ENCODE data around the gene COL5A2. TPM values are rescaled to one million over a fixed set of nuclear protein-coding genes. Genes with fewer than 3 reads are reported as not detected.

Gene COL5A2
- total RNA-seq (10 to 100 TPM in 5 of 9 donors, 1 to 10 TPM in 4; 7.2 to 61.1 (median 12.4) TPM), polyA plus RNA-seq (10 to 100 TPM in 1 of 2 donors, 1 to 10 TPM in 1; 4.4 to 22.0 TPM)
- long read RNA-seq, donor 1, full-length matches to known transcripts = 1 of 5 reads
- long read RNA-seq, donor 1, partial matches to known transcripts = 4 of 5 reads
- long read RNA-seq, donor 1, other reads (novel, unspliced or antisense) = 0 of 5 reads
- long read RNA-seq, donor 2, full-length matches to known transcripts = 3 of 8 reads
- long read RNA-seq, donor 2, partial matches to known transcripts = 5 of 8 reads
- long read RNA-seq, donor 2, other reads (novel, unspliced or antisense) = 0 of 8 reads
- long read RNA-seq, donor 3, full-length matches to known transcripts = 8 of 20 reads
- long read RNA-seq, donor 3, partial matches to known transcripts = 11 of 20 reads
- long read RNA-seq, donor 3, other reads (novel, unspliced or antisense) = 1 of 20 reads

GRCh38 chr2:189179570-189179950 lies at the start of gene COL5A2:
Gene COL5A2 (minus strand): TSS chr2:189179761. CDS start chr2:189179604, 157 bp downstream.
- Histone ChIP-seq H3K9me3 (peaks cover 0 to 8% (median 0%) of the 10 kb centered on the region in 12 donors), H3K27me3 (no peaks in the 10 kb centered on the region), H3K4me1 (peaks cover 0 to 6% (median 0%) of the 10 kb centered on the region in 12 donors), H3K27ac (peak within 1 kb of the TSS; percentile 48 to 83 (median 72)), H3K4me3 (peak within 1 kb of the TSS; percentile 5 to 75 (median 54)), H3K36me3 (no peaks in the 10 kb centered on the region)
- peak; percentile 56 to 89 (median 89) for ATAC-seq
- intact Hi-C loops (cut with DNase I) = loop anchor here in 3 of 10 donors (5.0 to 10.0 kb wide), 3 partner anchors 62 to 105 kb away; no protein-coding TSS in a partner anchor
- 13 to 19% (median 15%) methylated on average over 6 of the region's 6 CpGs for WGBS, 4 donors
- TF ChIP-seq, protein P1, sequence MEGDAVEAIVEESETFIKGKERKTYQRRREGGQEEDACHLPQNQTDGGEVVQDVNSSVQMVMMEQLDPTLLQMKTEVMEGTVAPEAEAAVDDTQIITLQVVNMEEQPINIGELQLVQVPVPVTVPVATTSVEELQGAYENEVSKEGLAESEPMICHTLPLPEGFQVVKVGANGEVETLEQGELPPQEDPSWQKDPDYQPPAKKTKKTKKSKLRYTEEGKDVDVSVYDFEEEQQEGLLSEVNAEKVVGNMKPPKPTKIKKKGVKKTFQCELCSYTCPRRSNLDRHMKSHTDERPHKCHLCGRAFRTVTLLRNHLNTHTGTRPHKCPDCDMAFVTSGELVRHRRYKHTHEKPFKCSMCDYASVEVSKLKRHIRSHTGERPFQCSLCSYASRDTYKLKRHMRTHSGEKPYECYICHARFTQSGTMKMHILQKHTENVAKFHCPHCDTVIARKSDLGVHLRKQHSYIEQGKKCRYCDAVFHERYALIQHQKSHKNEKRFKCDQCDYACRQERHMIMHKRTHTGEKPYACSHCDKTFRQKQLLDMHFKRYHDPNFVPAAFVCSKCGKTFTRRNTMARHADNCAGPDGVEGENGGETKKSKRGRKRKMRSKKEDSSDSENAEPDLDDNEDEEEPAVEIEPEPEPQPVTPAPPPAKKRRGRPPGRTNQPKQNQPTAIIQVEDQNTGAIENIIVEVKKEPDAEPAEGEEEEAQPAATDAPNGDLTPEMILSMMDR (IDR thresholded peaks at IDR 0.05) = no peak
- TF ChIP-seq POLR2A (IDR thresholded peaks at IDR 0.05) = peak in 1 of 2 donors; percentile 27
- DNase-seq = peak; percentile 29 to 61 (median 37)

- Histone ChIP-seq H3K9me3 (no peaks in the 10 kb centered on the region), H3K4me1 (peaks cover 0 to 10% (median 0%) of the 10 kb centered on the region in 12 donors), H3K27me3 (no peaks in the 10 kb centered on the region), H3K4me3 (no peak overlapping the region), H3K27ac (no peak overlapping the region), H3K36me3 (no peaks in the 10 kb centered on the region)
- intact Hi-C loops (cut with DNase I) = no loop called here
- ATAC-seq = no peak
- WGBS, 4 donors = 97 to 100% (median 99%) methylated on average over 1 of the region's 1 CpG
- TF ChIP-seq, protein P1 (IDR thresholded peaks at IDR 0.05) = no peak
- TF ChIP-seq POLR2A (IDR thresholded peaks at IDR 0.05) = no peak
- DNase-seq = no peak
These were observed 46.5 kb upstream of the COL5A2 start for GRCh38 chr2:189226017-189226416.

- no peak overlapping the region for H3K4me3 ChIP-seq
- H3K4me1 ChIP-seq = peaks cover 0 to 10% (median 0%) of the 10 kb centered on the region in 12 donors
- H3K27ac ChIP-seq = no peak overlapping the region
- intact Hi-C loops (cut with DNase I) = no loop called here
- H3K36me3 ChIP-seq = no peaks in the 10 kb centered on the region
- WGBS, 4 donors = 74 to 85% (median 83%) methylated on average over 2 of the region's 2 CpGs
- H3K9me3 ChIP-seq = no peaks in the 10 kb centered on the region
- DNase-seq = no peak
- no peak for ATAC-seq
- TF ChIP-seq, protein P1 (IDR thresholded peaks at IDR 0.05) = no peak
- no peak for TF ChIP-seq POLR2A (IDR thresholded peaks at IDR 0.05)
- no peaks in the 10 kb centered on the region for H3K27me3 ChIP-seq
These were observed 45.5 kb upstream of the COL5A2 start for GRCh38 chr2:189225032-189225431.

GRCh38 chr2:189222468-189223105 lies 43.0 kb upstream of the COL5A2 start:
- ATAC-seq (no peak), DNase-seq (peak in 1 of 5 donors; percentile 21)
- H3K4me3 ChIP-seq = no peak overlapping the region
- H3K27ac ChIP-seq = no peak overlapping the region
- TF ChIP-seq, protein P1 (IDR thresholded peaks at IDR 0.05) = no peak
- TF ChIP-seq POLR2A (IDR thresholded peaks at IDR 0.05) = no peak
- H3K9me3 ChIP-seq = no peaks in the 10 kb centered on the region
- H3K4me1 ChIP-seq = peaks cover 0 to 10% (median 0%) of the 10 kb centered on the region in 12 donors
- WGBS, 4 donors = 27 to 32% (median 31%) methylated on average over 4 of the region's 4 CpGs
- intact Hi-C loops (cut with DNase I) = no loop called here
- no peaks in the 10 kb centered on the region for H3K27me3 ChIP-seq
- no peaks in the 10 kb centered on the region for H3K36me3 ChIP-seq

Measured in heart left ventricle (tissue), 16 donors.